Body of pancreas (tissue), 4 donors: Measurements from ENCODE around the gene OR10A3. TPM values are rescaled to one million over a fixed set of nuclear protein-coding genes. Genes with fewer than 3 reads are reported as not detected.
A peak's percentile ranks its signal among the peaks of the same experiment; 100 is the strongest.
"Not testable (repeated sequence)": the region's sequence is repeated elsewhere in the genome, so short reads cannot be mapped to it uniquely, and the experiment has no call there.

Experiments used
- ATAC-seq: fragments of 150-250 bp; one replicate; pipeline ENCODE4 v1.9.1; 2016
- DNase-seq, 4 donors: peaks; one replicate each; pipeline ENCODE4 v3.0.0-alpha.2; 2019
- H3K27ac ChIP-seq, 4 donors: fragments of 200-600 bp; sonication (generic); 1 replicate in 3 of 4; 2 replicates in 1 of 4; pipeline versions ENCODE4 v1.5.1 to v1.6.1; 2016 to 2019; ENCODE audit warnings: mild to moderate bottlenecking in 1 of 4, mixed read lengths in 1 of 4, moderate library complexity in 1 of 4
- H3K27me3 ChIP-seq, 2 donors: fragments of 200-600 bp; sonication (generic); one replicate each; pipeline ENCODE4 v1.6.0; 2016; ENCODE audit warnings: mild to moderate bottlenecking in 1 of 2
- H3K36me3 ChIP-seq, 2 donors: fragments of 200-600 bp; sonication (generic); replicated peaks in 1 of 2; 2 replicates each; pipeline ENCODE4 v1.5.1; 2016; ENCODE audit warnings: low read depth in 2 of 2; ENCODE audit not compliant: insufficient read depth in 1 of 2
- H3K4me1 ChIP-seq: fragments of 200-600 bp; sonication (generic); one replicate; pipeline ENCODE4 v1.6.0; 2016
- H3K4me3 ChIP-seq, 2 donors: fragments of 200-600 bp; sonication (generic); 1 replicate in 1 of 2; 2 replicates in 1 of 2; pipeline ENCODE4 v1.5.1; 2016 to 2019
- H3K9me3 ChIP-seq, 3 donors: fragments of 200-600 bp; sonication (generic); 1 replicate in 2 of 3; 2 replicates in 1 of 3; pipeline ENCODE4 v1.5.1; 2016
- CTCF ChIP-seq, 7 experiments: fragments of 450-650 bp in 4 of 7; fragments of 200-600 bp in 3 of 7; sonication (generic) in 3 of 7; IDR thresholded peaks; one replicate each; pipeline ENCODE4 v1.5.1; 2016 to 2019; ENCODE audit warnings: antibody characterized with exemption in 7 of 7
- POLR2A ChIP-seq, 3 donors: fragments of 450-650 bp; IDR thresholded peaks; one replicate each; pipeline ENCODE4 v1.6.1; 2016; ENCODE audit warnings: antibody characterized with exemption in 3 of 3, mild to moderate bottlenecking in 2 of 3
- WGBS, 2 donors: methylation state at CpG; one replicate each; pipeline ENCODE4 v1.1.5; 2017; 5-methylcytosine and 5-hydroxymethylcytosine counted together
- intact Hi-C: fragments of 100-400 bp; cut with DNase I; formaldehyde crosslinking; loops from one replicate; pipeline ENCODE4 v1.15.1; 2023
- total RNA-seq, 2 donors: library from RNA; depleted of rRNA; stranded (reverse); fragments of >200 nt; gene quantifications; one replicate each; pipeline ENCODE4 v1.1.0, GENCODE V29; 2016

The OR10A3 gene
- not detected for total RNA-seq

- peaks cover 0 to 14% (median 0%) of the 10 kb centered on the region in 3 donors for H3K9me3 ChIP-seq
- no peak within 1 kb of the TSS for H3K4me3 ChIP-seq
- TF ChIP-seq POLR2A (IDR thresholded peaks at IDR 0.05) (no peak), CTCF (IDR thresholded peaks at IDR 0.05) (no peak)
- intact Hi-C loops, result no loop called here
- DNase-seq (no peak), ATAC-seq (no peak)
- no peaks in the 10 kb centered on the region for H3K36me3 ChIP-seq
- H3K27ac ChIP-seq, result no peak within 1 kb of the TSS
- 83 to 88% methylated on average over 2 of the region's 2 CpGs for WGBS, 2 donors
- no peaks in the 10 kb centered on the region for H3K27me3 ChIP-seq
- peaks cover 12% of the 10 kb centered on the region for H3K4me1 ChIP-seq
Measured at GRCh38 chr11:7941608-7942007, at the start of gene OR10A3. OR10A3 (minus strand) TSS chr11:7941708; CDS start chr11:7939520, 2,188 bp downstream.

- not testable (repeated sequence) for ATAC-seq
Measured at GRCh38 chr11:7987560-7987883, 46.0 kb upstream of the OR10A3 start.

GRCh38 chr11:7986768-7987559 lies 45.5 kb upstream of the OR10A3 start, which contains the start of gene EIF3F:
EIF3F (plus strand) TSS chr11:7987337; CDS start chr11:7987353, 16 bp downstream.
- WGBS, 2 donors, result 1% methylated on average over 34 to 47 of the region's 47 CpGs

More at GRCh38 chr11:7987560-7987883, 46.0 kb upstream of the OR10A3 start:
- H3K9me3 ChIP-seq, intact Hi-C loops, H3K36me3 ChIP-seq, H3K27me3 ChIP-seq, DNase-seq: not testable (repeated sequence)
- peak overlapping the region; percentile 81 to 83 for H3K4me3 ChIP-seq
- H3K4me1 ChIP-seq, result peaks cover 44% of the 10 kb centered on the region
- WGBS, 2 donors, result 0 to 1% methylated on average over 9 to 13 of the region's 13 CpGs
- H3K27ac ChIP-seq, result peak overlapping the region in 3 of 4 donors; percentile 57 to 71 (median 64)

GRCh38 chr11:7983832-7984590 lies 42.5 kb upstream of the OR10A3 start:
- ATAC-seq, result no peak
- Histone ChIP-seq H3K4me3 (no peak overlapping the region), H3K9me3 (no peaks in the 10 kb centered on the region), H3K27ac (no peak overlapping the region), H3K27me3 (no peaks in the 10 kb centered on the region), H3K4me1 (peaks cover 57% of the 10 kb centered on the region), H3K36me3 (no peaks in the 10 kb centered on the region)
- intact Hi-C loops, result loop anchor here (5.0 kb wide), 1 partner anchor 97 kb away; no protein-coding TSS in a partner anchor
- 78 to 79% methylated on average over 7 of the region's 7 CpGs for WGBS, 2 donors
- DNase-seq, result no peak
- TF ChIP-seq CTCF (IDR thresholded peaks at IDR 0.05) (no peak), POLR2A (IDR thresholded peaks at IDR 0.05) (no peak)

More at GRCh38 chr11:7986768-7987559, 45.5 kb upstream of the OR10A3 start, which contains the start of gene EIF3F:
- no peaks in the 10 kb centered on the region for H3K27me3 ChIP-seq
- peak within 1 kb of the TSS; percentile 81 to 83 for H3K4me3 ChIP-seq
- H3K9me3 ChIP-seq, result no peaks in the 10 kb centered on the region
- TF ChIP-seq POLR2A (IDR thresholded peaks at IDR 0.05), result peak in 2 of 3 donors; percentile 66 to 68
- peak; percentile 76 to 99 (median 97) for TF ChIP-seq CTCF (IDR thresholded peaks at IDR 0.05)
- peak; percentile 100 for ATAC-seq
- H3K36me3 ChIP-seq, result peaks cover 3 to 4% of the 10 kb centered on the region in 2 donors
- peak; percentile 93 to 98 (median 94) for DNase-seq
- H3K4me1 ChIP-seq, result peaks cover 50% of the 10 kb centered on the region
- peak within 1 kb of the TSS in 3 of 4 donors; percentile 64 to 72 (median 71) for H3K27ac ChIP-seq
- intact Hi-C loops, result no loop called here

- no peak for DNase-seq
- 89 to 95% methylated on average over 1 of the region's 1 CpG for WGBS, 2 donors
- intact Hi-C loops, result loop anchor here (5.0 kb wide), 1 partner anchor 95 kb away; no protein-coding TSS in a partner anchor
Measured at GRCh38 chr11:7982582-7983119, 41.1 kb upstream of the OR10A3 start.

More at GRCh38 chr11:7982582-7983119, 41.1 kb upstream of the OR10A3 start:
- Histone ChIP-seq H3K9me3 (no peaks in the 10 kb centered on the region), H3K4me1 (peaks cover 44% of the 10 kb centered on the region), H3K27me3 (no peaks in the 10 kb centered on the region), H3K27ac (no peak overlapping the region), H3K36me3 (no peaks in the 10 kb centered on the region), H3K4me3 (no peak overlapping the region)
- no peak for TF ChIP-seq CTCF (IDR thresholded peaks at IDR 0.05)
- ATAC-seq, result no peak
